NCI-H2171 (cell line): ENCODE measurements around the gene TGFB1I1.
"Not testable (repeated sequence)": the region's sequence is repeated elsewhere in the genome, so short reads cannot be mapped to it uniquely, and the experiment has no call there.

Source experiments
- DNase-seq: peaks from one replicate; lab custom pipeline; 2025; lab: John Stamatoyannopoulos, UW

Gene TGFB1I1

GRCh38 chr16:31487720-31488467 lies 15.9 kb downstream of the TGFB1I1 start:
- peak; percentile 72 for DNase-seq

DNA sequence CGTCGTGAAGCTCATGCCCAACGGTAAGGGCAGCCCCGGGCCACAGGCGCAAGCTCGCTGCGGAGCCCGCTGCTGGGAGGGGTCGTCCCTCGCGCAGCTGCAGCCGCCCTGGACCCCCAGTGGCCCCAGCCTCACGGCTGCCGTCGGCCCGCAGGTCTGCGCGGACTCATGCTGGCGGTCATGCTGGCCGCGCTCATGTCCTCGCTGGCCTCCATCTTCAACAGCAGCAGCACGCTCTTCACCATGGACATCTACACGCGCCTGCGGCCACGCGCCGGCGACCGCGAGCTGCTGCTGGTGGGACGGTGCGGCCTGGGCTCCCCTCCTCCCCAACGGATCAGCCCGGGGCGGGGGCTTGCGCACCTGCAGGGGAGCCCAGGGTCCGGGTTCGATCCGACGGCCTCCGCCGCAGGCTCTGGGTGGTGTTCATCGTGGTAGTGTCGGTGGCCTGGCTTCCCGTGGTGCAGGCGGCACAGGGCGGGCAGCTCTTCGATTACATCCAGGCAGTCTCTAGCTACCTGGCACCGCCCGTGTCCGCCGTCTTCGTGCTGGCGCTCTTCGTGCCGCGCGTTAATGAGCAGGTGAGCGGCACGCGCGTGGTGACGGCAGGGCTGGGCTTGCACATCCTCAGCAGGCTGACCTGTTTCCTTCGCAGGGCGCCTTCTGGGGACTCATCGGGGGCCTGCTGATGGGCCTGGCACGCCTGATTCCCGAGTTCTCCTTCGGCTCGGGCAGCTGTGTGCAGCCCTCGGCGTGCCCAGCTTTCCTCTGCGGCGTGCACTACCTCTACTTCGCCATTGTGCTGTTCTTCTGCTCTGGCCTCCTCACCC lies 16.7 kb downstream of the TGFB1I1 start:
- no peak for DNase-seq

GRCh38 chr16:31489298-31489564 lies 17.3 kb downstream of the TGFB1I1 start:
- no peak for DNase-seq

- no peak for DNase-seq
These were observed 17.9 kb downstream of the TGFB1I1 start for GRCh38 chr16:31489616-31490584.

DNA sequence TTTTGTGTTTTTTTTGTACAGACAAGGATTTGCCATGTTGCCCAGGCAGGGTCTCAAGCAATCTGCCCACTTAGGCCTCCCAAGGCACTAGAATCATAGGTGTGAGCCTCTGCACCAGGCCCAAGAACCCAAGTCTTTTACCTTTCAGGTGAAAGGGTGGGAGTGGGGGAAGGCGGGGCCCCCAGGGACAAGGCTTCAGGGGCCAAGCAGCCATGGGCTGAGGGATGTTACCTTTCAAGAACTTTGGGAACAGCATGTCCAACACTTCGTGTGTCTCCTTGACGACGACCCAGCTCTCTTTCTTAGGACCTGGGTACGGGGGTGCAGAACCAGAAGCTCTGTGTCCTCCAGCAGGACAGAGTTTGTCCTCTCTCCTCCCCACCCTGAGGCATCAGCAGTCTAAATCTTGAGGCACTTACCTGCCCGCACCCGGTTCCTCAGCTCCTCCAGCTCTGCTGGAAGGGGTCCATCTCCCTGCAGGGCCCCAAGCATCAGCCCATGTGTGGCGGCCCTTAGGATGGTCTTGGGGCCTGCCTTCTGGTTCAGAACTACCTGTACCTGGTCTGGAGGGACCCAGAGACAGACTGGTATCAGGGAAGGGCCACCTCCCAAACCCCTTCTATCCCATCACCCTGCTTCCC lies 19.9 kb downstream of the TGFB1I1 start:
- DNase-seq, result no peak

DNA sequence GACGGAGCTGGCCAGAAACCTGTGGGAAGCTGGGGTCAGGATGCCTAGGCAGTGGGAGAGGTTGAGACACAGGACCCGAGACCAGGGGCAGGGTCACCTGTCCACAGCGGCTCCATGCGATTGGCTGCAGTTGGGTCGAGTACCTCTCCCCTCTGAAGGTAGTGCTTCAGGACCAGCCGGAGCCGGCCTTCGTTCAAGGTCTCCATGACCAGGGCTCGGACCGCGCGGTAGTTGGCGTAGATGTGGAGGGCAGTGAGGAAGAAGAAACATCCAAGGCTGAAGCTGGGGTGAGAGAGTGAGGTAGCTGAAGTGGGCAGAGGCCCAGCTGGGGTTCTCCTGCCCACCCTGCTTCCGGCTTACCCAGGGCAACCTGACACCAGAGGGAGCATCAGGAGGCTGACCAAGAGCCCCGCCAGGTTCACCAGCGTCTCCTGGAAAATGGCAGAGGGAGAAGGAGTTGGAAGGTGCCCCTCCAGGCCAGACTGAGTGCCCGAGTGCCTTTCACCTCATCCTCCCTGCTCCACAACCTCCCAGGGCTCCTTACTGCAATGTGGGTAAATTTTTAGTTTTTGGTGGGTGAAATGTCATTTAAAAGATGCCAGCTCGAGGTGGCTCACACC lies 21.7 kb downstream of the TGFB1I1 start:
- no peak for DNase-seq

DNA sequence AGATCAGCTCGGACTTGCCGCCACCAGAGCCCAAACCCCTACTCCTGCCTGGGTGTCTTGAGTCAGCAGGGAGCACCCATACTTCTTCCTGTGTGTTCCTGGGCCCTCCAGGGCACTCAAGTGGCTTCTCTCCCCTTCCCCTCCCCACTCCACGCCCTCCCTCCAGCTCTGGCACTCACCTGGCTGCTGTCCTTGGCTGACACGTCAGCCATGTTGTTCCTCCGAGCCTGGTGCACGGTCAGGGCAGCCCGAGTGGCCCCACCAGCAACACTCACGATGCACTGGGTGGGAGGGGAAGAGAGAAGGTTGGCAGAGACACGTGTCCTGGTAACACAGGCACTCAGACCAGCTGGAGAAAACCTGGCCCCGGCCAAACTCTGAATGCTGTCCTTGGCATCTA lies 24.7 kb downstream of the TGFB1I1 start:
- no peak for DNase-seq

DNA sequence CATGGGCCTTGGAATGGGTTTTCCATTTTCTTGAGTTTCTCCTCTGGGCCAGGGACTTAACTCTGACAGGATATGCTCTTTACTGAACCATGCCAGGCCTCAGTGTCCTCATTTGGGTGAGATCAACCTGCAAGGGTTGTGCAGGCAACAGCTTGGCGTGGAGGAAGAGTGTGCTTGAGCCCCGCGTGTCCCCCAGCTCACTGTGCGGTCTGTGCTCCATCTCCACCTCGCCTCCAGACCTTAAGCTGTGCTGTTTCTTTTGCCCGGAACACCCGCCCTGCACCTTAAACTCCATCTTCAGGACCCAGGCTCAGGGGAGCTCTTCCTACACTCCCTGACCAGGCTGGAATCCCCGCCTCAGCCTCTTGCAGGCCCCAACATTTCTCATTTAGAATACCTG lies 26.5 kb downstream of the TGFB1I1 start:
- DNase-seq, result no peak

- DNase-seq, result no peak
These were observed 28.0 kb downstream of the TGFB1I1 start for GRCh38 chr16:31499928-31500327.

GRCh38 chr16:31501226-31501965 lies 29.4 kb downstream of the TGFB1I1 start:
- no peak for DNase-seq

DNA sequence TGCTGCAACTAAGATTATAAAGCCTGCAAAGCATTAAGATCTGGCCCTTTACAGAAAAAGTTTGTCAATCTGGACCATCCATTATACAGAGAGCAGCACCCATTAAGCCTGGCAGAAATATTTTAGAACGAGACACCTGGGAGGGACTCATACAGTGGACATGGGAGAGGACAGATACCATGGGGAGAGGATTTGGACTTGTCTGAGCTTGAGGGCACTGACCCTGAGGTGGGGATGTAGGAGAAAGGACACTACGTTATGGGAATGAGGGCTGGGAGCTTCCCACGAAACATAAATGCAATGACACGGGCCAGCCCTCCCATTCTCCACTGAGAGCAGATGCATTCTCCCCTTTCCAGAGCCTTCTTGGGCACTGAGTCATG lies 30.0 kb downstream of the TGFB1I1 start:
- no peak for DNase-seq

- DNase-seq, result no peak
These were observed 31.0 kb downstream of the TGFB1I1 start for GRCh38 chr16:31502981-31503380.

- DNase-seq, result not testable (repeated sequence)
These were observed 31.6 kb downstream of the TGFB1I1 start for GRCh38 chr16:31503555-31503954.

GRCh38 chr16:31504159-31504558 lies 32.2 kb downstream of the TGFB1I1 start:
- DNase-seq, result no peak

DNA sequence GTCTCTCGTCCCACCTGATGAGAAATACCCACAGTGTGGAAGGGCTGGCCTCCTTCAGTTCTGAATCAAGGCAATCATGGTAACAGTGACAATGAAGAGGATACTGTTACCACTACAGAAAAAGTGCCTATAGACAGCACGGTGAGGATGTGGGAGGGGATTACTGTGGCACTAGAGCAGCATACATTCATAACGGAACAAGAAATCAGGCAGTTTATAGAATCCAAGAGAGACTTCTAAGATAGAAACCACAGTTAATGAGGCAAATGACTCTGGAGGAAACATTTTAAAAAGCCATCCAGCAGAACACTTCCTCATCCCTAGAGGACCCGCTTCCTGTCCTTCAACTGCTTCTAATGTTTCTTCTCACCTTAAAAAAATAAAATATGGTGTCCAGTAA lies 33.5 kb downstream of the TGFB1I1 start:
- no peak for DNase-seq

DNA sequence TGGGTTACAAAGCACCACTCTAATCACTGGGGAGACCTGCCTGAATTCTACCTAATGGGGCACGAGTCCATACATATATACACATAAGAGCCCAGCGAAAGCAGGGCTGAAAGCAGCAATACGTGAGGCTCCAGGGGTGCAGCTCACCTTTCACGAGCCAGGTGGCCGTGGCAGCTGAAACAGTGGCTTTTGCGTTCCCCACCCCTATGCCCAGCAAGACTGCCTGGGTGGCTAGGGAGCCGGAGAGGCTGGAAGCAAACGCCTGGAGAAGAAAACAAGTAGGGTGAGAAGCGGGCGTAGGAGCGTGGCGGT lies 35.6 kb downstream of the TGFB1I1 start:
- no peak for DNase-seq

GRCh38 chr16:31507929-31508705 lies 36.2 kb downstream of the TGFB1I1 start, which contains the start of gene RUSF1:
Gene RUSF1 (minus strand): TSS chr16:31508391. CDS start chr16:31508373, 18 bp downstream.
- DNase-seq, result peak; percentile 85

DNA sequence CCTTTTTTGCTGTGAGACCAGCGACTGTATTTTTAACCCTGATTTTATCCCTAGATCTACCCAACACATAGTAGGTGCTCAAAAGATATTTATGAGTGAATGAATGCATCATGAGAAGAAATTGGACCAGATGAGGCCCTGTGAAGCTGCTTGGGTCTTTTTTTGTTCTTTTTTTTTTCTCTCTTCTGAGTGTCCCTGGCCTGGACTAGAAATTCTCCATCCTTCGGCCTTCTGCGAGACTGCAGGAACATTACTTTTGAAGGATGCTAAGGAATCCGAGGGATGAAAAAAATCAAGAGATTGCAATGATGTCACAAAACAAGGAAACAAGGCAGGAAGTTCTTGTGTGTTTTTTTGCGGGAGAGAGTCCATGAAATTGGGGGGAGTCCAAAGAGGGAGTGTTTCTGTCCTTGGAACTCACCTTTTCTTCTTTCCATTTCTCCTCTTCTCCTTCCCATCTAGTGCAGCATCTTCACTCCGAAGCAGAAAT lies 36.8 kb downstream of the TGFB1I1 start:
- DNase-seq, result no peak

GRCh38 chr16:31513126-31513525 lies 41.2 kb downstream of the TGFB1I1 start:
- DNase-seq, result no peak

DNA sequence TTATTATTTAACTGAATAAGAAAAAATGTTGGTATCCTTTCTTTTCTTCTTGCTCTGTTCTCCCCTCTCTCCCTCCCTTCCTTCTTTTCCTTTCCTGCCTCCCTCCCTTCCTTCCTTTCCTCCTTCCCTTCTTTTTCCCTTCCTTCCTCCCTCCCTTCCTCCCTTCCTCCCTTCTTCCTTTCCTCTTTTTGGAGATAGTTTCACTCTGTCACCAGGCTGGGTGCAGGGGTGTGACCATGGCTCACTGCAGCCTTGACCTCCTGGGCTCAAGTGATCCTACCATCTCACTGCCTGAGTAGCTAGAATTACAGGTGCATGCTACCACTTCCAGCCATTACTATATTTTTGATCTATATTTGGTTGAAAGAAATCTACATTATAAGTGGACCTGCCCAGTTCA lies 41.9 kb downstream of the TGFB1I1 start:
- DNase-seq, result no peak
